Activated T-cell treated with anti-CD3 and anti-CD28 coated beads, Interleukin-2, amount 50 U/mL, for 24 hours (primary cell): Measurements from ENCODE around the gene ARID3B.
A peak's percentile ranks its signal among the peaks of the same experiment; 100 is the strongest.
"Not testable (repeated sequence)": the region's sequence is repeated elsewhere in the genome, so short reads cannot be mapped to it uniquely, and the experiment has no call there.

Source experiments
- DNase-seq: peaks from one replicate; pipeline ENCODE4 v3.0.0-alpha.2; 2020
- H3K27ac Mint-ChIP-seq: 2 replicates; pipeline ENCODE4 v1.8.0; 2020; ENCODE audit warnings: mild to moderate bottlenecking, mixed read lengths
- H3K27me3 Mint-ChIP-seq: 2 replicates; pipeline ENCODE4 v1.8.0; 2020; ENCODE audit warnings: mixed read lengths
- H3K36me3 Mint-ChIP-seq: 2 replicates; pipeline ENCODE4 v1.8.0; 2020; ENCODE audit warnings: low read depth, mixed read lengths
- H3K4me1 Mint-ChIP-seq: 2 replicates; pipeline ENCODE4 v1.8.0; 2020; ENCODE audit warnings: low read depth, mixed read lengths
- H3K4me3 Mint-ChIP-seq: 2 replicates; pipeline ENCODE4 v1.8.0; 2020; ENCODE audit warnings: mild to moderate bottlenecking, moderate library complexity, mixed read lengths
- H3K9me3 Mint-ChIP-seq: 2 replicates; pipeline ENCODE4 v1.8.0; 2020; ENCODE audit warnings: mixed read lengths

Gene ARID3B, protein sequence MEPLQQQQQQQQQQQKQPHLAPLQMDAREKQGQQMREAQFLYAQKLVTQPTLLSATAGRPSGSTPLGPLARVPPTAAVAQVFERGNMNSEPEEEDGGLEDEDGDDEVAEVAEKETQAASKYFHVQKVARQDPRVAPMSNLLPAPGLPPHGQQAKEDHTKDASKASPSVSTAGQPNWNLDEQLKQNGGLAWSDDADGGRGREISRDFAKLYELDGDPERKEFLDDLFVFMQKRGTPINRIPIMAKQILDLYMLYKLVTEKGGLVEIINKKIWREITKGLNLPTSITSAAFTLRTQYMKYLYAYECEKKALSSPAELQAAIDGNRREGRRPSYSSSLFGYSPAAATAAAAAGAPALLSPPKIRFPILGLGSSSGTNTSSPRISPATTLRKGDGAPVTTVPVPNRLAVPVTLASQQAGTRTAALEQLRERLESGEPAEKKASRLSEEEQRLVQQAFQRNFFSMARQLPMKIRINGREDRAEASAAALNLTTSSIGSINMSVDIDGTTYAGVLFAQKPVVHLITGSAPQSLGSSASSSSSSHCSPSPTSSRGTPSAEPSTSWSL

DNA sequence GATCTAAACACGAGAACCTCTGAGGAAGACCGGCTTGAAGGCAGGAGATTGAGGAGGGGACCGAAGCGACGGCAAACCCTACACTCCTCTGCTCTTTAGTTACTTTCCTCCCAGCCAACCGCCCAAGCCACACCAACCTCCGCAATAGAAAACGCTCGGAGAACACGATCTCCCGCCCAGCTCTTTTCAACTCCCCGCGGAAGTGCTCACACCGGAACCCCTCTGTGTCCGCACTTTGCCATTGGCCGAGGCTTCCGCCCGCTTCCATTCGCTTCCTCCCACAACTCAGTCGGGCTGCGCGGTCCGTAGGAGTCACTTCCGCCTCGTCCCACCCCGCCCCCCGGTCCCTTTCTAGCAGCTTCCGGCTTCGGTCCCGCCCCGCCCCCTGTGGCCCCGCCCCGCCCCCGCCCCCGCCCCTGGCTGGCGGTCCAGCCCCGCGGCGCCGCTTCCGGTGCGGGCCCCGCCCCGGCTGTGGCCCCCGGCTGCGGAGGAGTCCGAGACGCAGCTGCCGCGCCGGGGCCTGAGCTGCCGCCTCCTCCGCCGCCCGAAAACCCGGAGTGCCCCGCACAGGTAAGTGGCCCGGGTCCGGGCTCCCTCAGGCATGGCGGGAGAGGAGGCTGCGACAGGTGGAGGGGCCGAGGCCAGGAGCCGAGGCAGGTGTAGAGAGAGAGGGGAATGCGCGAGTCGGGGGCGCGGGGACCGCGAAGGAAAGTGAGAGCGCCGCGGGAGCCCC lies at the start of gene ARID3B:
ARID3B (plus strand) TSS at position 460 of the 733 bp plus-strand sequence. CDS start 2,717 bp downstream, outside the sequence.
- peak; percentile 94 for DNase-seq
- Mint-ChIP-seq H3K4me1 (peaks cover 50% of the 10 kb centered on the region), H3K36me3 (peaks cover 43% of the 10 kb centered on the region), H3K27ac (peak within 1 kb of the TSS; percentile 92), H3K4me3 (peak within 1 kb of the TSS; percentile 90), H3K9me3 (no peaks in the 10 kb centered on the region), H3K27me3 (no peaks in the 10 kb centered on the region)

DNA sequence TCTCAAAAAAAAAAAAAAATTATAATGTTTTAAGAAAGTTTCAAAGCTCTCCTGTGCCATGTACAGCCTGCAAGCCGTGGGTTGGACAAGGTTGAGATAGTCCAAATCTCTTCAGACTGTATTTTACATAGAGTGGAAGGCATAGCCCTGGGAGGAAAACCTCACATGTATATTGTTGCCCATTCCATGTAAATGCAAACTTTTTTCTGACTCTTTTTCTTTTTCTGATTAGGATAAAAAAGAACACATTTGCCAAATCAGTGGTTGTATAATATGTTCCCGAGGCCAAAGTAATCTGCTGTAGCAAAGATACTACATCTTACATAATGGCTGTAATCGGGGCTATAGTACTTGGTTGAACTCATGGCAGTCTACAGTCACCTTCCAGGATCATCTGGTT lies 44.4 kb upstream of the ARID3B start:
- H3K36me3 Mint-ChIP-seq = peaks cover 7% of the 10 kb centered on the region
- no peak overlapping the region for H3K27ac Mint-ChIP-seq
- H3K4me3 Mint-ChIP-seq = no peak overlapping the region
- no peak for DNase-seq
- no peaks in the 10 kb centered on the region for H3K4me1 Mint-ChIP-seq
- H3K27me3 Mint-ChIP-seq = no peaks in the 10 kb centered on the region
- H3K9me3 Mint-ChIP-seq = no peaks in the 10 kb centered on the region

DNA sequence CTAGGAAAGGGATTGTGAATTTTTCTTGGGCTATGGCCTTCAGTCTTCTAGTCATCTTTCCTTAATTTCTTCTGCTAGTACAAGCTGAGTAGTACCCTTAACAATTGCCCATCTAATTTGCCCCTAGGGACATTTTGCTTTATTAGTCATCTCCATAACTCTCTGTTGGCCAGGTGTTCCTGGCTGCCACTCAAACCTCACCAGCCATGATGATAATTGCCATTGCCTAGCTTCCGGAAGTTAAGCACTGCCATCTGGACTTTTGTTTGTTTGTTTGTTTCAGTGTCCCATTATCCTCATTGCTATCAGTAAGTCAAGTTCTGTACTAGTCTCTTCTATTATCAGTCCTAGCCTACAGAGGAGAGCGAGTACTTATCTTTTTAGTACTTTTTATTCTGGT lies 43.4 kb upstream of the ARID3B start:
- Mint-ChIP-seq H3K27me3 (no peaks in the 10 kb centered on the region), H3K27ac (no peak overlapping the region), H3K9me3 (no peaks in the 10 kb centered on the region), H3K4me1 (no peaks in the 10 kb centered on the region), H3K36me3 (peaks cover 10% of the 10 kb centered on the region), H3K4me3 (no peak overlapping the region)
- no peak for DNase-seq

DNA sequence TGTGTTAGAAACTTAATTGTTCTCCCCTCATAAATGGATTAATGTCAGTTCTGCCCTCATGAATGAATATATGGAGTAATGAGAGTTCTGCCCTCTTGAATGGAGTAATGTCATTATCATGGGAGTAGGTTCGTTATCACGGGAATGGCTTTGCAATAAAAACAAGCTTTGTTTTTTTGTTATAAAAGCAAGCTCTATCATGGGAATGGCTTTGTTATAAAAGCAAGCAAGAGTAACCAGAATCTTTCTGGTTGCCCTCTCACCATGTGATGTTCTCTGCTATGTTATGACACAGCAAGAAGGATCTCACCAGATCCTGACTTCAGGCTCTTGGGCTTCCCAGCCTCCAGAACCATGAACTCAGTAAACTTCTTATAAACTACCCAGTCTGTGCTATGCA lies 41.7 kb upstream of the ARID3B start:
- Mint-ChIP-seq H3K27me3 (no peaks in the 10 kb centered on the region), H3K27ac (no peak overlapping the region), H3K4me1 (no peaks in the 10 kb centered on the region), H3K36me3 (peaks cover 16% of the 10 kb centered on the region), H3K9me3 (no peaks in the 10 kb centered on the region), H3K4me3 (no peak overlapping the region)
- DNase-seq = no peak

DNA sequence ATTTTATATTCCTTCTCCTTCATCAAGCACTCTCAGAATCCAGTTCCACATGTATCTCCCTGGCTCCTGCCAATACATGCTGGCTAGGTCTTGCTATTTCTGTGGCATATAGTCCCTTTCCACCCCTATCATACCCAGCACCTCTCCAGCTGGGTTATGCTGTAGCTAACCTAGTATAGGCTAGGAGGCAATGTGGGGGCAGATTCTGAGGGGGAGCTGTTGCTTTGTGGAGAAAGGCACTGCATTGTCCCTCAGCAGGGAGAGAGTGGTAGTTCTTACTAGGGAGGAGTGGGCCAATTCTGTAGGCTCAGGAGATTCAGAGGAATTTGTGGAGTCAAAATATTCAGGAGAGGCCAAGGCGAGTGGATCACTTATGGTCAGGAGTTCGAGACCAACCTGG lies 40.6 kb upstream of the ARID3B start:
- Mint-ChIP-seq H3K36me3 (peaks cover 20% of the 10 kb centered on the region), H3K9me3 (no peaks in the 10 kb centered on the region), H3K4me1 (no peaks in the 10 kb centered on the region), H3K4me3 (no peak overlapping the region), H3K27me3 (no peaks in the 10 kb centered on the region), H3K27ac (no peak overlapping the region)
- no peak for DNase-seq

DNA sequence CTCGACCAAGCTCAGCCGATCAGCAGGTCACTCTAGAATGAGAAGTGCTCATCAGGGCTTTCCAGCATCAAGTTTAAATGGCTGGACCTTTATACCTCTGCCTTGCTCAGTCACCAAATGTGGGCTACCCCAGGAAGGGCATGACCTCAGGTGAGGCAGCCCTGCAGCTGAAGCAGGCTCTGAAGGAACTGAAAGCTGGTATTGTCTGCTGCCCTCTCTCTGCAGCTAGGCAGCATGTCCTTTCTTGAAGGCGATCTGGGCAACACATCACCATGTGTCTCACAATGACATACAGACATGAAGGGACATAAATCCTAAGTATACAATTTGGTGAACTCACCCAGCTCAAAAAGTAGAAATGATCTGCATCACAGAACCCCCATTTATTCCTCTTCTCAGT lies 38.7 kb upstream of the ARID3B start:
- Mint-ChIP-seq H3K27me3 (no peaks in the 10 kb centered on the region), H3K9me3 (no peaks in the 10 kb centered on the region), H3K4me3 (no peak overlapping the region), H3K27ac (no peak overlapping the region), H3K4me1 (no peaks in the 10 kb centered on the region), H3K36me3 (peaks cover 23% of the 10 kb centered on the region)
- DNase-seq = no peak

DNA sequence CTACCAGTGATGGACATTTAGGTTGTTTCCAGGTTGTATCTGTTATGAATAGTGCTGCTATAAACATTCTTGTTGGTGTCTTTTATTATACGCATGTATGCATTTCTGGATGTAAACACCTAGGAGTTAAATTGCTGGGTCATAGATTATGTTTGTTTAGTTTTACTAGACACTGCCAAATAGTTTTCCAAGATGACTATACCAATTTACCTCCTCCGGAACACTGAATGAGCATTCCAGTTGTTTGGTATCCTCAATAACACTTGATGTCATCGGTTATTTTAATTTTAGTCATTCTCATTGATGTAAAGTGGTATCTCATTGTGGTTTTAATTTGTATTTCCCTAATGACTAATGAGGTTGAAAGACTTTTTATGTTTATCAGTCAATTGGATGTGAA lies 36.6 kb upstream of the ARID3B start:
- H3K36me3 Mint-ChIP-seq = peaks cover 23% of the 10 kb centered on the region
- no peak for DNase-seq
- no peak overlapping the region for H3K27ac Mint-ChIP-seq

DNA sequence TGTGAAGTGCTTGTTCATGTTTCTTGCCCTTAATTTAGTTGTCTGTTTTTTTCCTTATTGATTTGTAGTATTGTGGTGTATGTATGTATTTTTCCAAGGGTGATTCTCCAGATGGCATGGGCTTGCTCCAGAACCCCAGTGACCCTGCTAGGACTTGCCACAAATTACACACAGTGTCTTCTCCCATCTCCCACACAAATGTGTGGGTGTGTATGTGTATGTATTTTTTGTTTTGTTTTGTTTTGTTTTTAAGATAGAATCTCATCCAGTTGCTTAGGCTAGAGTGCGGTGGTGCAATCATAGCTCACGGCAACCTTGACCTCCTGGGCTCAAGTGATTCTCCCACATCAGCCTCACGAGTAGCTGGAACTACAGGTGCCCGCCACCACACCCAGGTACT lies 36.2 kb upstream of the ARID3B start:
- Mint-ChIP-seq H3K27me3 (no peaks in the 10 kb centered on the region), H3K9me3 (no peaks in the 10 kb centered on the region), H3K4me3 (no peak overlapping the region), H3K27ac (no peak overlapping the region), H3K4me1 (no peaks in the 10 kb centered on the region), H3K36me3 (peaks cover 23% of the 10 kb centered on the region)
- DNase-seq = no peak

More for the DNA sequence above, 36.6 kb upstream of the ARID3B start:
- Mint-ChIP-seq H3K9me3 (no peaks in the 10 kb centered on the region), H3K4me3 (no peak overlapping the region), H3K27me3 (no peaks in the 10 kb centered on the region), H3K4me1 (no peaks in the 10 kb centered on the region)

DNA sequence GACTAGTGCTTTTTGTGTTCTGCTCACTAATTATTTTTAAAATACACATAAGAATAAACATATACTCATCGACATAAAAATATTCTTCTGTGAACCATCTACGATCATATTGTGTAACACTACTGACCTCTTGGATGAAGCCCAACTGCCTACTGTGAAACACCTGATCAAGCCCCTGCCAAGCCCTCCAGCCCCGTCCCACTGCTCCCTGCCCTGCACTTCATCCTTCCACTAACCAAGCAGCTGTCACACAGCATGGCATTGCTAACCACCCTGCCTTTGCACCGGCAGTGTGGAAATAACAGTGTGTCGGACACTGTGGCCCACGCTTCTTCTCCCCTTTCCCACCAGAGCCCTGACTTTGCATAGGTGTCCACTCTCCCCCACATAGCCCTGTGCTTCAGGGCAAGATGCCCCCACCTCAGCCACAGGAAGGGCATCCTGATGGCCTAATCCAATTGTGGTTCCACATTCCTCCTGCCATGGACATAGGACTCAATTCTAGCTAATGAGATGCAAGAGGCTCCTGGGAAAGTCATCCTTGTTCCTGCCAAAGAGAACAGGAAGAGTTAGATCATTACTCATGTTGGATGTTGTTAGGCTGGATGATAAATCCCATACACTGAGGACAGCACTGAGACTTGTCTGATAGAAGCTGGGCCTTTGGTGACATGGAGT lies 35.0 kb upstream of the ARID3B start:
- Mint-ChIP-seq H3K27ac (no peak overlapping the region), H3K4me3 (no peak overlapping the region), H3K27me3 (no peaks in the 10 kb centered on the region), H3K36me3 (peaks cover 23% of the 10 kb centered on the region), H3K4me1 (no peaks in the 10 kb centered on the region), H3K9me3 (no peaks in the 10 kb centered on the region)
- DNase-seq = no peak

DNA sequence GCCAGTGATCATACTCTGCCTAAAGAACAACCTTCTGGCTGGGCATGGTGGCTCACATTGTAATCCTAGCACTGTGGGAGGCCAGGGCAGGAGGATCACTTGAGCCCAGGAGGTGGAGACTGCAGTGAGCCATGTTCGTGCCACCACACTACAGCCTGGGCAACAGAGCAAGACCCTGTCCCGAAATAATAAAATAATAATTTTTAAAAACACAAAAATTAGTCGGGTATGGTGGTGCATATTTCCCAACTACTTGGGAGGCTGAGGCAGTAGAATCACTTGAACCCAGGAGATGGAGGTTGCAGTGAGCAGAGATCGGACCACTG lies 34.5 kb upstream of the ARID3B start:
- H3K27me3 Mint-ChIP-seq = no peaks in the 10 kb centered on the region
- H3K9me3 Mint-ChIP-seq = no peaks in the 10 kb centered on the region
- H3K36me3 Mint-ChIP-seq = peaks cover 23% of the 10 kb centered on the region
- no peak for DNase-seq
- no peak overlapping the region for H3K27ac Mint-ChIP-seq
- H3K4me1 Mint-ChIP-seq = peaks cover under 1% of the 10 kb centered on the region
- H3K4me3 Mint-ChIP-seq = no peak overlapping the region

DNA sequence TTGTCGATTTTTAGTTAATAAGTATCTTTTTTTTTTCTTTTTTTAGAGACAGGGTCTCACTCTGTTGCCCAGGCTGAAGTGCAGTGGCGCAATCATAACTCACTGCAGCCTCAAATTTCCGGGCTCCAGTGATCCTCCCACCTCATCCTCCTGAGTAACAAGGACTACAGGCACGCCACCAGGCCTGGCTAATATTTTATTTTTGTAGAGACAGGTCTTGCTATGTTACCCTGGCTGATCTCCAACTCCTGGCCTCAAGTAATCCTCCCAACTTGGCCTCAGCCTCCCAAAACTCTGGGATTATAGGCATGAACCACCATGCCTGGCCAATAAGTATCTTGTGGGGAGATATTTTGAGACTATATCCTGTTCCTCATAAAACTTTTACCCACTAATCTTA lies 29.4 kb upstream of the ARID3B start:
- Mint-ChIP-seq H3K36me3 (no peaks in the 10 kb centered on the region), H3K27ac (no peak overlapping the region), H3K4me1 (peaks cover 10% of the 10 kb centered on the region), H3K9me3 (no peaks in the 10 kb centered on the region), H3K27me3 (no peaks in the 10 kb centered on the region), H3K4me3 (no peak overlapping the region)
- DNase-seq = no peak

DNA sequence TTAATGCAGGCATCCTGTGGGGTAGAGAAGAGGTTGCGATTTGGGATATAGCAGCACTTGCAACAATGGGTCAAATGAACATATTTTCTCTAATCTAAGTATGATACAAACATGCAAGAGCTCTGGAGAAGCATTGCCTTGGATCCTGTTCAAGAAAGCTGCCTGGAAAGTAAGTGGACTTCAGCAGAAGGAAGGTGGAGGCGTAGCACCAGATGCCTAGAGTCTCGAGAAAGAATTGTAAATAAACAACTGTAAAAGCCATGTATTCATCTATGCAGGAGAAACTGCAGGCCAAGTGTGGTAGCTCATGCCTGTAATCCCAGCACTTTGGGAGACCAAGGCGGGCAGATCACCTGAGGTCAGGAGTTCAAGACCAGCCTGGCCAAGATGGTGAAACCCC lies 27.0 kb upstream of the ARID3B start:
- H3K4me1 Mint-ChIP-seq = peaks cover 17% of the 10 kb centered on the region
- not testable (repeated sequence) for H3K36me3 Mint-ChIP-seq, H3K4me3 Mint-ChIP-seq, H3K9me3 Mint-ChIP-seq, H3K27me3 Mint-ChIP-seq, H3K27ac Mint-ChIP-seq, DNase-seq

DNA sequence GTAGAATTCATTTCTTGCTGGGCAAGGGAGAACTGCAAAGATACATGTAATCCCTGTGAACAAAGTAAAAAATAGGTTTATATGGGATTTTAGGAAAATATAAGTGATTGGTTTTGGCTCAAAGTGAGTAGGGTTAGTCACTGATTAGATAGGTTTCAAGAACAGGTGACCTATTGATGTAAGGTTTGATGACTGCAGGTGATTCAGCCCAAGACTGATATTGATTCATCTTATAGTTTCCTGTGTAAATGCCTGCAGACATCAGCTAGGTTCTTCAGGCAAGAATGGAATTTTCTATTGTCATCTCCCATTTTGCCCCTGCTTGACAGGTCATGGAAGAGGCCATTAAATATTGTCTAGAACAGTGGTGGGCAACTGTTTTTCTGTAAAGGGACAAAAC lies 23.9 kb upstream of the ARID3B start:
- Mint-ChIP-seq H3K4me3 (no peak overlapping the region), H3K36me3 (no peaks in the 10 kb centered on the region), H3K9me3 (no peaks in the 10 kb centered on the region), H3K27me3 (no peaks in the 10 kb centered on the region), H3K27ac (no peak overlapping the region), H3K4me1 (peaks cover 11% of the 10 kb centered on the region)
- DNase-seq = no peak

DNA sequence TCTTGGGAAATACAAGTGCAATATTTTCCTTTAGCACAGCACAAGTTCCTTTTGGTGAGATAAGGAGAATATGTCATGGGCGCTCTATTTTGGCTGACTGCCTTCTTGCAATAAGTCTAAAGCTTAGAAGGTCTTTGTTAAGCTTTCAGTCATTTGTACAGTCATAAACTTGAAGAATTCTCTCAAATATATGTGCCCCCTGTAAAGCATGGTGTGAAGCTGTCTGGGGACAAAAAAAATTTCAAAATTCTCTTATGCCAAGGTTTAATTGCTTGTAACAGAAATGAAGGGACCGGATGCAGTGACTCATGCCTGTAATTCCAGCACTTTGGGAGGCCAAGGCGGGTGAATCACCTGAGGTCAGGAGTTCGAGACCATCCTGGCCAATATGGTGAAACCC lies 21.7 kb upstream of the ARID3B start:
- Mint-ChIP-seq H3K27me3 (no peaks in the 10 kb centered on the region), H3K4me3 (no peak overlapping the region), H3K27ac (no peak overlapping the region), H3K36me3 (no peaks in the 10 kb centered on the region), H3K4me1 (peaks cover 12% of the 10 kb centered on the region), H3K9me3 (no peaks in the 10 kb centered on the region)
- DNase-seq = no peak

DNA sequence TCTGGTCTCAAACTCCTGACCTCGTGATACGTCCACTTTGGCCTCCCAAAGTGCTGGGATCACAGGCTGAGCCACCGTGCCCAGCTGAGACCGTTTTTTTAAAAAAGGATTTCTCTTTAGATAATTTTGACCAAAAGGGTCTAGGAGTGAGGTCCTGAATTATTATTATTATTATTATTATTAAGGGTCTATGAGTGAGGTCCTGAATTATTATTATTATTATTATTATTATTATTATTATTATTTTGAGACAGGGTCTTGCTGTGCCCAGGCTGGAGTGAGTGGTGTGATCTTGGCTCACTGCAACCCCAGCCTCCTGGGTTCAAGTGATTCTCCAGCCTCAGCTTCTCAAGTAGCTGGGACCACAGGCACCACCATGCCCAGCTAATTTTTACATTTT lies 20.6 kb upstream of the ARID3B start:
- Mint-ChIP-seq H3K4me1 (peaks cover 12% of the 10 kb centered on the region), H3K27ac (no peak overlapping the region), H3K9me3 (no peaks in the 10 kb centered on the region), H3K4me3 (no peak overlapping the region), H3K36me3 (no peaks in the 10 kb centered on the region), H3K27me3 (no peaks in the 10 kb centered on the region)
- DNase-seq = no peak
